IPS DF 4.7 (cell line): Measurements from ENCODE around the gene APC2.

Experiments
- DNase-seq: peaks from one replicate; pipeline ENCODE4 v3.0.0-alpha.2; 2013; ENCODE audit warnings: low spot score; ENCODE audit errors: extremely low read depth

The APC2 gene

GRCh38 chr19:1446713-1447481 lies 3.0 kb upstream of the APC2 start:
- DNase-seq, result no peak

- no peak for DNase-seq
Observed at GRCh38 chr19:1447504-1447903, 2.4 kb upstream of the APC2 start.

GRCh38 chr19:1447944-1448343 lies 2.0 kb upstream of the APC2 start:
- DNase-seq, result no peak

- DNase-seq, result no peak
Observed at GRCh38 chr19:1450735-1451731, 1.1 kb downstream of the APC2 start.

- no peak for DNase-seq
Observed at GRCh38 chr19:1451916-1452801, 2.2 kb downstream of the APC2 start.

- DNase-seq, result no peak
Observed at GRCh38 chr19:1452802-1453524, 3.0 kb downstream of the APC2 start.

- no peak for DNase-seq
Observed at GRCh38 chr19:1453525-1454364, 3.8 kb downstream of the APC2 start.

- no peak for DNase-seq
Observed at GRCh38 chr19:1455002-1455335, 5.0 kb downstream of the APC2 start.

- no peak for DNase-seq
Observed at GRCh38 chr19:1455336-1456120, 5.6 kb downstream of the APC2 start.

- no peak for DNase-seq
Observed at GRCh38 chr19:1456121-1456900, 6.4 kb downstream of the APC2 start.

GRCh38 chr19:1457031-1457739 lies 7.3 kb downstream of the APC2 start:
- no peak for DNase-seq

GRCh38 chr19:1457892-1458291 lies 8.0 kb downstream of the APC2 start:
- no peak for DNase-seq

- no peak for DNase-seq
Observed at GRCh38 chr19:1459479-1459878, 9.6 kb downstream of the APC2 start.

GRCh38 chr19:1460033-1460995 lies 10.4 kb downstream of the APC2 start:
- no peak for DNase-seq

GRCh38 chr19:1461862-1462261 lies 11.9 kb downstream of the APC2 start:
- DNase-seq, result no peak

- no peak for DNase-seq
Observed at GRCh38 chr19:1465191-1466016, 15.5 kb downstream of the APC2 start.
